Measurements from ENCODE around the gene PINK1. TPM values are rescaled to one million over a fixed set of nuclear protein-coding genes. Genes with fewer than 3 reads are reported as not detected.

The PINK1 gene
- 261 TPM for total RNA-seq
- long read RNA-seq, transcript PINK1-201 (8 exons, 2,660 nt): major isoform, 1,366 of 1,639 reads
- long read RNA-seq, partial matches to known transcripts: 213 of 1,639 reads
- long read RNA-seq, other reads (novel, unspliced or antisense): 59 of 1,639 reads

DNA sequence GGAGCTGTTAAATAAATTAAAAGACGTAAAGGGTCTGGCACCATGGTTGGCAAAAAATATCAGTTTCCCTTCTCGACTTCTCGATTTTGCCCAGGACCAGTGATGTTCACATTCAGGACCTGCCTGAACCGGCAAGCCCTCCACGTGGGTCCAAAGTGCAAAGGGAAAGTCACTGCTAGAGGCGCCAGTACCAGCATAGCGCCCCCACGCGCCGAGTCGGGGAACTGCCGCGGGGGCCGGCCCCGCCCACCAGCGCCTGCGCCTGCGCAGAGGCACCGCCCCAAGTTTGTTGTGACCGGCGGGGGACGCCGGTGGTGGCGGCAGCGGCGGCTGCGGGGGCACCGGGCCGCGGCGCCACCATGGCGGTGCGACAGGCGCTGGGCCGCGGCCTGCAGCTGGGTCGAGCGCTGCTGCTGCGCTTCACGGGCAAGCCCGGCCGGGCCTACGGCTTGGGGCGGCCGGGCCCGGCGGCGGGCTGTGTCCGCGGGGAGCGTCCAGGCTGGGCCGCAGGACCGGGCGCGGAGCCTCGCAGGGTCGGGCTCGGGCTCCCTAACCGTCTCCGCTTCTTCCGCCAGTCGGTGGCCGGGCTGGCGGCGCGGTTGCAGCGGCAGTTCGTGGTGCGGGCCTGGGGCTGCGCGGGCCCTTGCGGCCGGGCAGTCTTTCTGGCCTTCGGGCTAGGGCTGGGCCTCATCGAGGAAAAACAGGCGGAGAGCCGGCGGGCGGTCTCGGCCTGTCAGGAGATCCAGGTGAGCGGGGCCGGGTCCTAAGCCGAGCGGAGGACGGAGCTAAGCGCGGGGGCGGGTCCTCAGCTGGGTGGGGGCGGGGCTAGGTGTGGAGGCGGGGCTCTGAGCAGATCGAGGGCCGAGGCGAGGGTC, at the start of gene PINK1:
Gene PINK1, plus strand, starts transcription at position 269 of the 875 bp plus-strand sequence. Its CDS starts 91 bp downstream, at position 360.
- DNase-seq (peak; percentile 90), ATAC-seq (peak; percentile 95)
- intact Hi-C loops (cut with micrococcal nuclease): no loop called here

DNA sequence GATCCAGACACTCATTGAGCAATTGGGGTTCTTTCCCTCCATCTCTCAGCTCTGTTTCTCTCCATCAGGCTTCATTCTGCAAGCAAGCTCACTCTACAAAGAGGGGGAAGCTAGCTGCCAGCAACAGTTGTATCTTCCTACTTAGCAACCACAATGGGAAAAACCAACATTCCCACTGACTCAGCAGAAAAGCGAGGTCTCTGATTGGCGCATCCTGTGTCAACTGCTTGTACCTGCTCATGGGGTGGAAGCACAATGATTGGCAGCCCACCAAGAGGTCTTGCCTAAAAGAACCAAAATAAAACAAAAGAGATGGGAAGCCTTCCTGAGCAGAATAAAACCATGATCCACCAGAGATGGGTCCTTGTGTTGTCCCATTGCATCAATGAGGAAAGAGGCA, 48.4 kb upstream of the PINK1 start:
- intact Hi-C loops (cut with micrococcal nuclease): no loop called here
- DNase-seq (no peak), ATAC-seq (no peak)

DNA sequence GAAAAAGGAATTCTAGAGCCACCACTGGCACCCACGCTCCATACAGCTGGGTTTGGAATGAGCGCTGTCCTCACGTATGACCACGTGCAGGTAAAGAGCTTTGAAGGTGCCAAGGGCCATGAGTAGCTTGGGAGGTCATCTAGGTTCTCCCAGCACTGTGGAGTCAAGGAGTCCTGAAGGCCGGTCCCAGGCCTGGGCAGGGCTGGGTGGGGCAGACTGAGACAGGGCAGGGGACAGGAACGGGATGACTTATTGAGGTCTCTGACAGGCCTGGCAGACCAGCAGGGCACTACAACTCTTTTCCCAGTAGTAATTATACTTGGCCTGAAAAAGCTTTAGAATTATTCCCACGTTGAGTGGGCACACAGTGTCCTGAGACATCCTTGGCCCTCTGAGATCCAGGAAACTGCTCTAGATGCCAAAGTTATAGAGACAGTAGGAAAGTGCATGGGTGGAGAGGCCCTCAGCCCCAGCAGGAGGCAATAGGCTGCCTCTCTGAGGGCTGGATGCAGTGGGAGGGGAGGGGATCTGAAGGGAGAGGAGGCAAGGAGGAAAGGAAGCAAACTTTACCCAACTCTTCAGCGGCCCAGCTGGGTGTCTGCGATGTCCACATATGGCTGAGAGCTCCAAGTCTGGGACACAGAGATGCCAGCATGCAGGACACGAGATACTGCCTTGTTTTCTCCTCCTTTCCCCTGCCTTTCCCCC, 46.2 kb upstream of the PINK1 start:
- no peak for DNase-seq

DNA sequence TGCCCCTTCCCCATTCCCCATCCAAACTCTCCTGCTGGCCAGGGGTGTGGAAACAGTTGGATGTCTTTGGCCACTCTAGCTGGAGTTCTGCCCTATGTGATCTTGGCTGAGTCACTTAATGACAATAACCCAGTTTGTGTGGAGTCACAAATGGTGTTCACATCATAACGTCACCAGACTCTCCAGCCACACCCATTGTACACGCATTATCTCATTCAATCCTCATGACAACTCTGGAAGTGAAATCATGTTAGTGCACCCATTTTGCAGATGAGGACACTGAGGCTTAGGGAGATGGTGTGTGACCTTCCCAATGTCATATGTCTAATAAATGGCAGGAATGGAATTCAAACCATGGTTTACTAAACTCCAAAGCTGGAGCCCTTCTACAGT, 45.6 kb upstream of the PINK1 start:
- intact Hi-C loops (cut with micrococcal nuclease): no loop called here
- ATAC-seq: peak; percentile 62
- no peak for DNase-seq

More for the DNA sequence above, 46.2 kb upstream of the PINK1 start:
- intact Hi-C loops (cut with micrococcal nuclease): no loop called here
- peak; percentile 51 for ATAC-seq

DNA sequence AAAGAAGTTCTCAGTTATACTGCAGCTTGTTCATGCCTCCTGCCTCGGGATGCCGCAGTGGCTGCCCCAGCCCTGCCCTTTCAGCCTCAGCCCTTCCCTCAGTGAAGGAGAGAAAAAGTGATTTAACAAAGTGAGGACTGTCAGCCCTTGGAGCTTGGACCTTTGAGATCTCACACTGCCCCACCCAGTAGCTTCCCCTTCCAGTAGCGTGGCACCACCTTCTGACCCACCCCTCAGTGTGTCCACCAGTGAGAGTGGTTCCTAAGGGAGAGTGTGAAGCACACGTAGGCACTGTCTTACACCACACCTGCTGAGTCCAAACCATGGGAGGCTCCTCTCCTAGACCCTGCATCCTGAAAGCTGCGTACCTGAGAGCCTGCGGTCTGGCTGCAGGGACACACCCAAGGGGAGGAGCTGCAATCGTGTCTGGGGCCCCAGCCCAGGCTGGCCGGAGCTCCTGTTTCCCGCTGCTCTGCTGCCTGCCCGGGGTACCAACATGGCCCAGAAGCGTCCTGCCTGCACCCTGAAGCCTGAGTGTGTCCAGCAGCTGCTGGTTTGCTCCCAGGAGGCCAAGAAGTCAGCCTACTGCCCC, 44.5 kb upstream of the PINK1 start, which contains the start of gene CDA:
Gene CDA, plus strand, starts transcription at position 464 of the 592 bp plus-strand sequence. Its CDS starts 33 bp downstream, at position 497.
- ATAC-seq (peak; percentile 33), DNase-seq (no peak)
- intact Hi-C loops (cut with micrococcal nuclease): no loop called here

DNA sequence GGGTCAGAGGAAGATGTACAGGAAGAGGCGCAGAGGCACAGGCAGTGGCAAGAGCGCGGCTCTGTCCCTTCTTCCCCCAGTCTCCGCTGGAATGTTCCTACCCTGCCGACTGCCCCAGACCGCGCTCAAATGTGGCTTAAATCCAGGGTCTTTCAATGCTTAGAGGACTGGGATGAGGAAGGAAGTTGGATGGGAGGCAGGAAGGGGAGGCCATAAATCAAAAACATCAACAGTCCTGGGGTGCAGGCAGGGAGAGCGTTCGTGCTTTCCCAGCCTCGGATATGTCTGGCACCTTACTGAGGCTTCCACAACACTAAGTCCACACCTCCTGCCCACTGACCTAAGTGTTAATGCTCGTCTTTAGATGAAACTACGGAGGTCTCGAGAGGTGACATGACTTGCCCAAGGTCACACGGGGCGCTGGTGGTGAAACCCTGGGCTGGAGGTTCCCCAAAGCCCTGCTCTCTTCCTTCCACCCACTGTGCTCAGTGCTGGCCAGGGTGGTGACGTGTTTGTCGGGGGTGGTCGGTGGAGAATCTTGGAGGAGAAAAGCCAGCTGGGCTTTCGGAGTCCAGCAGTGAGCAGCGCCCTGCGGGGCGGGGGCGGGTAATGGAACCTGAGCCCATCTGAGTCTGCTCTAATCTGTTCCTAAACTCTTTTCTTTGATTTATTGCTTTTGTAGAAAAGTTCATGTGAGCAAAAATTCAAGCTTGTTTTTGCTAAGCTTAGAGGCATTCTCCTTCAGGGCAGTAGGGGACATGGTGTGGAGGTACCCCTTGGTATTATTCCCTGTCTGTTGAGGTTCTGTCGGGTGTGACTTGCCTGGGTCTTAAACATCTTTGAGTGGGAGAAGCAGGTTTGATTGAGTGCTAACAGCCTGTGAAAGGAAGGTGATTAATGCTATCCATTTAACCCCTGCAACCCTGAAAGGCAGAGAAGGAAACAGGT, 43.7 kb upstream of the PINK1 start:
- intact Hi-C loops (cut with micrococcal nuclease): no loop called here
- ATAC-seq: peak; percentile 78

DNA sequence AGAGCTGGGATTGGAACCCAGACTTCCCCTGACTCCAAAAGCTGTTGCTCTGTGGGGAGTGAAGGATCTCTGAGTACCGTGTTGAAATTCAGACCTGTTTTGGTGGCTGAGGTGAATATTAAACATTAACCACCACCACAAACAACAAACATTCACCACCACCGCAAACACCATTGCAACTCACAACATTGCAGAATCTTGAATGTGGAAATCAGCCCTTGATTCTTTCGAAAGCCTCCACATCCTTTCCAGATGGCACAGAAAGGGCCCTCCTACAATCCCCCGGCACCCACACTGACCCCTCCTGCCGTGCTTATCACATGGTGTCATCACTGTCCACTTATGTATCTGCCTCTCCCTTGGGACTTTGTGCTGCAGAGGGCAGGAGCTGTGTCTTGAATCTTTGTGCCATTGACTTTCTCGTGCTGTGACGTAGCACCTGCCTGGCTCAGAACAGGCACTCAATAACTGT, 42.9 kb upstream of the PINK1 start:
- ATAC-seq: peak; percentile 24
- DNase-seq: no peak

More for the DNA sequence above, 43.7 kb upstream of the PINK1 start:
- DNase-seq: peak; percentile 66

DNA sequence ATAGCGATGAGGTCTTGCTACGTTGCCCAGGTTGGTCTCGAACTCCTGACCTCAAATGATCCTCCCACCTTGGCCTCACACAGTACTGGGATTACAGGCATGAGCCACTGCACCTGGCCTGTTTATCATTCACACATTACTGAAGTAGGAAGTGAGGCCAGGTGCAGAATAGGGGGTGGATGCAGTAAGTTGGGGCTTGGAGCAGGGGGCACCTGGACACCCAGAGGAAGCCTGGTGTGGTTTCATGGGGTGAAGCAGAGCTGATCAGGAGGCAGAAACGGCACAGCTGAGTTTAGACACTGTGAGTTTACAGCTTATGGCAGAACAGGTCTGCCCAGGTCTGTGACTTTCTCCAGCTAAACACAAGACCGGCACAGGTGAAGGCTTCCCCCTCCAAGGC, 39.5 kb upstream of the PINK1 start:
- intact Hi-C loops (cut with micrococcal nuclease): no loop called here
- ATAC-seq: no peak
- no peak for DNase-seq

More for the DNA sequence above, 42.9 kb upstream of the PINK1 start:
- intact Hi-C loops (cut with micrococcal nuclease): no loop called here

DNA sequence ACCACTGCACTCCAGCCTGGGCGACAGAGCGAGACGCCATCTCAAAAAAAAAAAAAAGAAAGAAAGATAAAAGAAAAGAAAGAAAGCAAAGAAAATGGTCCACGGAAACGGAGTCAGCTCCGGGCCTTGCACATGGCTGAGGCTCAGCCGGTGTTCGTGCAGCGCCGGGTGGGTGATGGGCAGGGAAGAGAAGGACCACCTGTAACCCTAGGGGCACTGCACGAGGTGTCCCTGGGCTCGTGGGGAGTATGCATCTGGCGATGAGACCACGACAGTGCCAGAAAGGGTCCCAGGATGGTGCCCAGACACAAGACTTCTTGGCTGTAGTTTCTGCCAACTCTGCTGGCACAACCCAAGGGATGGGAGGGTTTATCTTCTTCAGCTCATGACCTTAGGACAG, 38.5 kb upstream of the PINK1 start:
- DNase-seq (no peak), ATAC-seq (no peak)
- intact Hi-C loops (cut with micrococcal nuclease): no loop called here

DNA sequence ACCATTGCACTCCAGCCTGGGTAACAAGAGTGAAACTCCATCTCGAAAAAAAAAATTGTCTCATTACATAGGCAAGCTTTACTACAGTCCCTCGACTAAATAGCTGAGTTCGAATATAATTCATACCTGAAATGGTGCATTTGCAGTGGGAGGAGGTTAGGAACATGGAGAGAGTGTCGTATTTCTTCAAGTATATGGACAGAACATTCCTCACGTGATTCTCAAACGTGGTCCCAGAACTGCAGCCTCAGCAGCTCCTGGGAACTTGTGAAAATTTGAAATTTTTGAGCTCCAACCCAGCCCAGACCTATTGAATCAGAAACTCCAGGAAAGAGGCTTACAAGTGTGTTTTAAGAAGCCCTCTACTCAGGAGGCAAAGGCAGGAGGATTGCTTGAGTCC, 37.2 kb upstream of the PINK1 start:
- ATAC-seq: no peak
- intact Hi-C loops (cut with micrococcal nuclease): no loop called here
- DNase-seq: no peak

DNA sequence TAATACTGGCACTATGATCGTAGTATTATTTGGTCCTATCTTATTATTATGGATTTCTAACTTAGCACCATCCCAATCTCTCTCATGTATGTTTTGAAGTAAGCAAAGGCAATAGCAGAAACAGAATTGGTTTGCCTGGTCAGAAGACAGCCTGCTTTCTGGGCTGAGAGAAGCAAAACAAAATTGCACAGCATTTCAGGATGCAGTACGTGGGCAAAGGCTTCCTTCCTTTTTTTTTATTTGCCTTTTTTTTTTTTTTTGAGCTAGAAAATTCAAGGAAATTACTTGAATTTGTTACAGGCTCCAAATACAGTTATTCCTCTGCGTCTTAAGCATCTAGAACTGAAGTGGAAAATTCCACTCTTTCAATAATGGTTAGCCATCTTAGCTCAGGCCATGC, 35.6 kb upstream of the PINK1 start:
- DNase-seq (no peak), ATAC-seq (no peak)
- intact Hi-C loops (cut with micrococcal nuclease): no loop called here

DNA sequence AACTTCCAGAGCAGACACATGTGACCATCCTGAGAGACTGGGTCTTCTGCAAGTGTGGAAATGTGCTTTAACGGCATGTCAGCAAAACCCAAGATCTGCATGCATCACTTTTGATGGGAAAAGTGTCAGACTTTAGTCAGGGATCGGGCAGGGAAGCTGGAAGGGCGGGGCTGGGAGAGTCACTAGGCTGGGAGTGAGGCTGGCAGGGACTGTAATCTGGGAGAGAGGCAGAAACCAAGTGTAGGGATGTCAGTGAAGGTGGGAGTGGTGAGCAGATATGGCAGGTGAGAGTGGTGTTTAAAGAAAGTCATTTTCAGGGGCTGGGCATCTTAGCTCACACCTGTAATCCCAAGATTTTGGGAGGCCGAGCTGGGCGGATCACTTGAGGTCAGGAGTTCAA, 33.1 kb upstream of the PINK1 start:
- ATAC-seq: no peak
- intact Hi-C loops (cut with micrococcal nuclease): no loop called here
- DNase-seq: no peak

DNA sequence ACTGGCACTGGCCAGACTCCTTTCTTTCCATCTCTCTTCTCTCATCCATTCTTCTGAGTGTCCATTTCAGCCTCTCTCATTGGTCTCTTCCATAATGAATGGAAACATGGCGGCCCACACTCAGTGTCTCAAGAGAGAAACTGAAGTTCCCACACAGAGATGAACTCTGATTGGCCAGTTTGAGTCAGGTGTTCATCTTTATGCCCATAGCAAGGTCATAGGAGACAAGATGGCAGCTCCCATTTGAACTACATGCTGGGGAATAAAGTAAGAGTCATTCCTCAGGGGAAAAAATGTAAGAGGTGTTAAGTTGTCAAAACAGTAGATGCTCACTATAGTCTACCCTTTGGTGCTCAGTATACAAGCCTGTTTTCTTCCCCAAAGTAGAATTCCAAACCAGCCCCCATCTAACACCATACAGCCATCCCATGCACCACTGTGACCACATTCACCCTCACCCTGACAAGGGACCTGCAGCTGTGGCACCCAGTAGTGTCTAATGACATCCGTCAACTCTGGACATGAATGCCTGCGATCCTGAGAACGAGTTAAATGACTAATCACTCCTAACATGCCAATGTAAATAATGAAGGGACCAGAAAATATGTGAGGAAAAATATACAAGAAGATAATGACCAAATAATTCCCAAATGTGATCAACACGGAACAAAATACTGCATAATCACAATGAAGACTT, 32.0 kb upstream of the PINK1 start:
- ATAC-seq: no peak
- intact Hi-C loops (cut with micrococcal nuclease): no loop called here
- no peak for DNase-seq

DNA sequence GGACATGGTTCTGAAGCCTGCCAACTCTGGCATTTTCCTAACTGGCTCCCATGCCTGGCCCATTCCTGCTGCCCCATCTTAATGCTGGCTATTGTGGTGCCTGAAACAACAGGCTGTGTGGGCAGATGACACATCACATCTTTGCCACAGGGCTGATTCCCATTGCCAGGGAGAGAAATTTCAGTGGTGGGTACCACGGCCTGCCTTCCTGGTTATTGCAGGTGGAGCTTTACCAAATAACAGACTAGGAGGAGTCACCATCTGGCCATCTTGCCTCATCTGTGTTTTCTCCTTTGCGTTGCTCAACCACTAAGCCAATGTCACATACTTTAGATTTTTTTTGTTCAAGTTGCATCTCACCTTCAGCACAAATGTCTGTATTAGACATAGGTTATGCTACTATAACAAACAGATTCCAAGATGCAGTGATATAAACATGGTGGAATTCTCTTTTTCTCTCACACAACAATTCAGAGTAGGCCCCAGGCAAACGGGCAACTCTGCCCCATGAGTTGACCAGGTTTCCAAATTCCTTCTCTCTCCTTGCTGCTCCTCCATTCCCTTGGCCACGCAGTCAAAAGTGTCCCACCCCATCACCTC, 30.3 kb upstream of the PINK1 start:
- intact Hi-C loops (cut with micrococcal nuclease): no loop called here
- ATAC-seq: no peak
- DNase-seq: no peak

DNA sequence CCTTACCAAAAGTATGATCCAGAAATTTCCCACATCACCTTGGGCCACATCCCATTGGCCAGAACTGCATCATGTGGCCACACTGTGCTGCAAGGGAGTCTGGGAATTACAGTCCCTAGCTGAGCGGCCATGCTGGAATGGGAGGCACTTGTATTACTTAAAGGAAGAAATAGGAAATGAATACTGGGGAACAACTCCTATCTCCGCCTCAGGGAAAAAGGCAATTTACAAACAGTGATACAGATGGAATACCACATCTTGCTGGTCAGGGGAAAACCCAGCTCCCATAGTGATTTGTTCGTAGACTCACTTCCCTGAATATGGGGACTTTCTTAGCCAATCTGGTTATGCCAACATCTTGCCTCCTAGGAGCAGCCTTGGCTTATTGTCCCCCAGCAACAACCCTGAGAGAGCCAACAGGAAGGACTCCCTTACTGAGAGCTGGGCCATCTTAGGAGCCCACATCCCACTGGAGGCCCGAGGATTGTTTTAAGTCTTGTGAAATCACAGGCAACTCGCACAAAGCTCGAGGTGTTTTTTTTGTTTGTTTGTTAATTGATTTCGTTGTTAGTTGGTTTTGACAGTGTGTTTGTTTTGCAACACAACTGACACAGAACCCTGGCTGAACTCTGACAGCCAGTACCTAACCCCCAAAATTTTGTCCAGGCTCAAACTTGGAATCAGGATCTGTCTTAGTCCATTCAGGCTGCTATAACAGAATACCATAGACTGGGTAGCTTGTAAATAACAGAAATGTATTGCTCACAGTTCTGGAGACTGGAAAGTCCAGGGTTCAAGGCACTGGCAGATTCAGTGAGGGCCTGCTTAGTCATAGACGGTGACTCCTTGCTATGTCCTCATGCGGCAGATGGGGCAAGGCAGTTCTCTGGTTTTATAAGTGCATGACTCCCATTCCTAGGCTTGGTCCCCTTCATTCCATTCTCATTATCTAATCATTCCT, 29.5 kb upstream of the PINK1 start:
- no peak for DNase-seq
- ATAC-seq: no peak
- intact Hi-C loops (cut with micrococcal nuclease): no loop called here

DNA sequence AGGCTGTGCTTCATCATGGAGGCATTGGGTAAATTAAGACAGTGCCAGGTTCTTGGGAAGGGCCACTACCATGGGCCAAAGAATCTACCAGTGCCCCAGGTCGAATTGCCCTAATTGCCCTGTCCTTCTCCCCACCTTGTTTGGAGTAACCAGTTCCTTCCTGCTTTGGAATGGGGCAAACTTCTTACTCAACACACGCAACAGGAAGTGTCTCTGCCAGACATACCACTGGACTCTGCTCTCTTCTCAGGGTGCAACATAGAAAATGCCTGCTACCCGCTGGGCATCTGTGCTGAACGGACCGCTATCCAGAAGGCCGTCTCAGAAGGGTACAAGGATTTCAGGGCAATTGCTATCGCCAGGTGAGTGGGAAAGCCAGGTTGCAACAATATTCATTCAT, 28.6 kb upstream of the PINK1 start:
- DNase-seq (no peak), ATAC-seq (no peak)
- intact Hi-C loops (cut with micrococcal nuclease): no loop called here
